ENCODE data around the gene KCNQ1. TPM values are rescaled to one million over a fixed set of nuclear protein-coding genes. Genes with fewer than 3 reads are reported as not detected.

The KCNQ1 gene
- polyA plus RNA-seq, 1 donor from 2014 or later, result not detected

GRCh38 chr11:2649400-2649799 lies 204.6 kb downstream of the KCNQ1 start:
- Histone ChIP-seq H3K27me3 (ENCODE audit: insufficient read depth, low read depth, low read length) (no peaks in the 10 kb centered on the region), H3K4me2 (ENCODE audit: low read length) (no peak overlapping the region), H3K4me3 (ENCODE audit: low read length) (no peak overlapping the region), H3K27ac (ENCODE audit: low read length) (no peak overlapping the region), H3K9ac (ENCODE audit: low read length) (no peak overlapping the region), H3K36me3 (ENCODE audit: insufficient read depth, low read length) (no peaks in the 10 kb centered on the region), H4K20me1 (ENCODE audit: insufficient read depth) (no peaks in the 10 kb centered on the region), H3K79me2 (replicated peaks; ENCODE audit: insufficient read depth, low read length) (no peaks in the 10 kb centered on the region), H3F3A (ENCODE audit: insufficient read depth, low read length, poor library complexity, severe bottlenecking) (no peaks in the 10 kb centered on the region), H3K9me3 (ENCODE audit: low read length) (peaks cover 14% of the 10 kb centered on the region), H3K9me2 (ENCODE audit: insufficient read depth, low read length) (no peaks in the 10 kb centered on the region), H2AFZ (ENCODE audit: low read depth, low read length) (no peak overlapping the region)
- TF ChIP-seq EZH2 (IDR thresholded peaks at IDR 0.05; ENCODE audit: borderline replicate concordance, insufficient read depth, low read length, poor library complexity, severe bottlenecking) (no peak), RAD21 (conservative IDR thresholded peaks at IDR 0.05) (no peak), POLR2AphosphoS5 (IDR thresholded peaks at IDR 0.05) (no peak), TAF1 (IDR thresholded peaks at IDR 0.05; ENCODE audit: low read depth) (no peak)

GRCh38 chr11:2649848-2650247 lies 205.0 kb downstream of the KCNQ1 start:
- Histone ChIP-seq H3K9me3 (ENCODE audit: low read length) (peaks cover 14% of the 10 kb centered on the region), H3F3A (ENCODE audit: insufficient read depth, low read length, poor library complexity, severe bottlenecking) (no peaks in the 10 kb centered on the region), H3K4me3 (ENCODE audit: low read length) (no peak overlapping the region), H4K20me1 (ENCODE audit: insufficient read depth) (no peaks in the 10 kb centered on the region), H3K9me2 (ENCODE audit: insufficient read depth, low read length) (no peaks in the 10 kb centered on the region), H3K9ac (ENCODE audit: low read length) (no peak overlapping the region), H3K36me3 (ENCODE audit: insufficient read depth, low read length) (no peaks in the 10 kb centered on the region), H3K27me3 (ENCODE audit: insufficient read depth, low read depth, low read length) (no peaks in the 10 kb centered on the region), H2AFZ (ENCODE audit: low read depth, low read length) (no peak overlapping the region), H3K27ac (ENCODE audit: low read length) (no peak overlapping the region), H3K79me2 (replicated peaks; ENCODE audit: insufficient read depth, low read length) (no peaks in the 10 kb centered on the region), H3K4me2 (ENCODE audit: low read length) (no peak overlapping the region)
- no peak for TF ChIP-seq MXI1 (conservative IDR thresholded peaks at IDR 0.05; ENCODE audit: poor library complexity, severe bottlenecking)
- no peak for TF ChIP-seq CTCF (IDR thresholded peaks at IDR 0.05; ENCODE audit: poor library complexity, severe bottlenecking)
- TF ChIP-seq EZH2 (IDR thresholded peaks at IDR 0.05; ENCODE audit: borderline replicate concordance, insufficient read depth, low read length, poor library complexity, severe bottlenecking), result no peak
- no peak for TF ChIP-seq REST (IDR thresholded peaks at IDR 0.05; ENCODE audit: borderline replicate concordance)
- no peak for TF ChIP-seq TAF1 (IDR thresholded peaks at IDR 0.05; ENCODE audit: low read depth)
- no peak for TF ChIP-seq SMC3 (conservative IDR thresholded peaks at IDR 0.05; ENCODE audit: poor library complexity)
- TF ChIP-seq POLR2AphosphoS5 (IDR thresholded peaks at IDR 0.05), result no peak
- no peak for TF ChIP-seq RAD21 (conservative IDR thresholded peaks at IDR 0.05)
- TF ChIP-seq EP300 (conservative IDR thresholded peaks at IDR 0.05; ENCODE audit: poor library complexity, severe bottlenecking), result no peak

All from neural cell (in vitro differentiated cells).